Tibial nerve (tissue), 4 donors: ENCODE measurements around the gene KCTD11. TPM values are rescaled to one million over a fixed set of nuclear protein-coding genes. Genes with fewer than 3 reads are reported as not detected.

ENCODE experiments used
- DNase-seq, 2 donors: peaks; one replicate each; pipeline ENCODE4 v3.0.0-alpha.2; 2019; ENCODE audit warnings: low spot score in 2 of 2
- H3K27ac ChIP-seq, 4 donors: fragments of 200-600 bp; sonication (generic) in 3 of 4; one replicate each; pipeline ENCODE4 v1.5.1; 2017 to 2019; ENCODE audit warnings: mild to moderate bottlenecking in 1 of 4
- H3K27me3 ChIP-seq, 2 donors: fragments of 200-600 bp; sonication (generic) in 1 of 2; one replicate each; pipeline versions ENCODE4 v1.5.1 to v1.6.0; 2017 to 2019
- H3K36me3 ChIP-seq, 3 donors: fragments of 200-600 bp; sonication (generic); one replicate each; pipeline ENCODE4 v1.5.1; 2018 to 2019
- H3K4me1 ChIP-seq, 4 donors: fragments of 200-600 bp; sonication (generic) in 3 of 4; one replicate each; pipeline ENCODE4 v1.5.1; 2017 to 2019
- H3K4me3 ChIP-seq, 4 donors: fragments of 200-600 bp; sonication (generic) in 3 of 4; one replicate each; pipeline ENCODE4 v1.5.1; 2017 to 2019; ENCODE audit warnings: mild to moderate bottlenecking in 1 of 4, moderate library complexity in 1 of 4
- H3K9me3 ChIP-seq, 4 donors: fragments of 200-600 bp; sonication (generic) in 3 of 4; one replicate each; pipeline ENCODE4 v1.5.1; 2017 to 2019
- EP300 ChIP-seq, 2 donors: sonication (generic); formaldehyde crosslinking; IDR thresholded peaks; one replicate each; pipeline ENCODE4 v1.6.1; 2017; ENCODE audit warnings: antibody characterized with exemption in 2 of 2, mild to moderate bottlenecking in 1 of 2
- POLR2A ChIP-seq, 2 donors: fragments of 450-650 bp; IDR thresholded peaks; one replicate each; pipeline ENCODE4 v1.6.1; 2017; ENCODE audit warnings: antibody characterized with exemption in 2 of 2, mild to moderate bottlenecking in 2 of 2, moderate library complexity in 2 of 2
- WGBS, 2 donors: methylation state at CpG; one replicate each; pipeline ENCODE4 v1.1.5; 2018; 5-methylcytosine and 5-hydroxymethylcytosine counted together
- total RNA-seq, 4 donors: library from RNA; depleted of rRNA; stranded (reverse); fragments of >200 nt; gene quantifications; one replicate each; pipeline ENCODE4 v1.1.0, GENCODE V29; 2016
- TF ChIP-seq, protein P1 (sequence below), 5 experiments: fragments of 200-600 bp in 3 of 5; fragments of 450-650 bp in 2 of 5; sonication (generic) in 3 of 5; IDR thresholded peaks; one replicate each; pipeline ENCODE4 v1.5.1; 2016 to 2019; ENCODE audit warnings: antibody characterized with exemption in 5 of 5, mild to moderate bottlenecking in 3 of 5, moderate library complexity in 2 of 5

Gene KCTD11
- total RNA-seq, 4 donors from 2014 or later, result 25.3 to 35.4 (median 28.7) TPM

DNA sequence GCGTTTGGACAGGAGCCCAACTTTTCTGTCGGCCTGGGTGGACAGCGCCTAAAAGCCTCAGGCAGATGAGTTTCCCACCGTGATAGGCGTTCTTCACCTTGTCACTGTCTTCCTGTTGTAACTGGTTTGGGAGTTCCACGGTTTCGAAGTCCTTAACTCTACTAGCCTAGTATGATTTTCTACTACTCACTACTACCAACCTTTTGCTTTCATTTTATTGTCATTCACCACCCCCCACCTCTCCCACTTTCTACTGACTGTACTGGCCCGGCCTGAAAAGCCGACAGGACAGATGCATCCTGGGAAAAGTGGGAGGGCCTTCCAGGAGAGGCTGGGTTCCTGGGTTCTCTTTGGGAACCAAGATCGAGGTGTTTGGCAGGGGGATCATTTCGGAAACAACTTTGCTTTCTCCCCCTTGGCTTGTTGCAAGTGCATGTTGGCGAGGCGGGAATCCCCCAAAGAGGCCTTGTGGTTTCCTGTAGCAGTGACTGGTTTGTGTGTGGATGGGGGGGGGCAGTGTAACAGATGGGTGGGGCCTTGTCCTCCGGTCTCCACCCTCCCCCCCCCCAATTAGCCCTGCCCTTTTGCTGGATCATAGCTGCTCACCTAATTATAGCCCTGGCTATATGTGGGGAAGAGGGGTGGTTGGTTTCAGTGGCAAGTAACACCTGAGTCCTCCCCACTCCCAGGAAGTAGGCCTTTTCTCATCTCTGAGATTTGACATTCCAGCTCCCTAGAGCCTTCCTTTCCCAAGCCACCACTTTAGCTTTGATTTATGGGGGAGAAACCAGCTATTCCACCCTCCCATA lies 43.1 kb upstream of the KCTD11 start:
- WGBS, 2 donors, result 0 to 5% methylated on average over 14 of the region's 14 CpGs
- Histone ChIP-seq H3K4me1 (peaks cover 0 to 56% (median 29%) of the 10 kb centered on the region in 4 donors), H3K27ac (peak overlapping the region; percentile 93 to 99 (median 98)), H3K4me3 (peak overlapping the region; percentile 87 to 96 (median 92)), H3K27me3 (no peaks in the 10 kb centered on the region), H3K9me3 (no peaks in the 10 kb centered on the region), H3K36me3 (peaks cover 7 to 44% (median 28%) of the 10 kb centered on the region in 3 donors)
- peak; percentile 46 to 70 for DNase-seq
- TF ChIP-seq, protein P1, sequence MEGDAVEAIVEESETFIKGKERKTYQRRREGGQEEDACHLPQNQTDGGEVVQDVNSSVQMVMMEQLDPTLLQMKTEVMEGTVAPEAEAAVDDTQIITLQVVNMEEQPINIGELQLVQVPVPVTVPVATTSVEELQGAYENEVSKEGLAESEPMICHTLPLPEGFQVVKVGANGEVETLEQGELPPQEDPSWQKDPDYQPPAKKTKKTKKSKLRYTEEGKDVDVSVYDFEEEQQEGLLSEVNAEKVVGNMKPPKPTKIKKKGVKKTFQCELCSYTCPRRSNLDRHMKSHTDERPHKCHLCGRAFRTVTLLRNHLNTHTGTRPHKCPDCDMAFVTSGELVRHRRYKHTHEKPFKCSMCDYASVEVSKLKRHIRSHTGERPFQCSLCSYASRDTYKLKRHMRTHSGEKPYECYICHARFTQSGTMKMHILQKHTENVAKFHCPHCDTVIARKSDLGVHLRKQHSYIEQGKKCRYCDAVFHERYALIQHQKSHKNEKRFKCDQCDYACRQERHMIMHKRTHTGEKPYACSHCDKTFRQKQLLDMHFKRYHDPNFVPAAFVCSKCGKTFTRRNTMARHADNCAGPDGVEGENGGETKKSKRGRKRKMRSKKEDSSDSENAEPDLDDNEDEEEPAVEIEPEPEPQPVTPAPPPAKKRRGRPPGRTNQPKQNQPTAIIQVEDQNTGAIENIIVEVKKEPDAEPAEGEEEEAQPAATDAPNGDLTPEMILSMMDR (IDR thresholded peaks at IDR 0.05), result no peak
- peak in 1 of 2 donors; percentile 56 for TF ChIP-seq EP300 (IDR thresholded peaks at IDR 0.05)
- peak in 1 of 2 donors; percentile 23 for TF ChIP-seq POLR2A (IDR thresholded peaks at IDR 0.05)

- no peak for DNase-seq
- peak overlapping the region in 2 of 4 donors; percentile 99 for H3K27ac ChIP-seq
- peaks cover 7 to 48% (median 28%) of the 10 kb centered on the region in 3 donors for H3K36me3 ChIP-seq
- H3K9me3 ChIP-seq, result no peaks in the 10 kb centered on the region
- TF ChIP-seq, protein P1 (IDR thresholded peaks at IDR 0.05), result no peak
- TF ChIP-seq POLR2A (IDR thresholded peaks at IDR 0.05), result no peak
- no peak for TF ChIP-seq EP300 (IDR thresholded peaks at IDR 0.05)
- H3K4me1 ChIP-seq, result peaks cover 0 to 64% (median 37%) of the 10 kb centered on the region in 4 donors
- H3K4me3 ChIP-seq, result no peak overlapping the region
- WGBS, 2 donors, result 88 to 95% methylated on average over 12 of the region's 12 CpGs
- H3K27me3 ChIP-seq, result no peaks in the 10 kb centered on the region
Measured at GRCh38 chr17:7309628-7310027, 42.3 kb upstream of the KCTD11 start.

GRCh38 chr17:7311110-7311705 lies 40.8 kb upstream of the KCTD11 start:
- Histone ChIP-seq H3K27ac (no peak overlapping the region), H3K4me1 (peaks cover 0 to 70% (median 40%) of the 10 kb centered on the region in 4 donors), H3K9me3 (no peaks in the 10 kb centered on the region), H3K4me3 (no peak overlapping the region), H3K36me3 (peaks cover 7 to 52% (median 28%) of the 10 kb centered on the region in 3 donors), H3K27me3 (no peaks in the 10 kb centered on the region)
- 76 to 77% methylated on average over 7 of the region's 7 CpGs for WGBS, 2 donors
- DNase-seq, result no peak
- TF ChIP-seq, protein P1 (IDR thresholded peaks at IDR 0.05), result no peak
- TF ChIP-seq POLR2A (IDR thresholded peaks at IDR 0.05) (no peak), EP300 (IDR thresholded peaks at IDR 0.05) (no peak)

DNA sequence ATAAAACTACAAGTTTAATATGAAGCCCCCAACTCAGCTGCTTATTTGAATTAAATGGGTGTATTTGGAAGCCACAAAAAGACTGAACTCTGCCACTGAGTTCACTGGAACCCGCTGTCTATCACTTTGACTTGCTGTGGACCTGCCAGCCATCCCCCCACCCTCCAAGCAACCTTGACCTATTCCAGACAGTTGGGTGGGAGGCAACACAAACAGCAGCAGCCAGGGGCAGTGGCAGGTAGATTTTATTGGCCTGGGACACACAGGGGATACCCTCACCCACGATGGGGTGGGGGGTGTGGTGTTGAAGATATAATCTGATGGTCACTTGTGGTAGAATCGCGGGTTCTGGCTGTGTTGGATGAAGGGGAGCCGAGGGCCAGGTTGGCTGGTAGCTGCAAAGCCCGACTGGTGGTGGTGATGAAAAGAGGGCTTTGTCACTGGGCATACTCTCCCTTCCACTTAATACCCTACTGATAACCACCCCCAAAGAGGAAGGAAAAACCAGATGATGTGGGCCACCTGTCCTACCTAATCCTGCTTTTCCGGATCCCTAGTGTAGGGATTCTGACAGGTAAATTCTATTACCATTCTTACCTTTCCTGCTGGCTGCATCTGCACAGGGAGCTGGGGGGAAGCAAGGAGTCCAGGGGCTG lies 39.4 kb upstream of the KCTD11 start:
- H3K36me3 ChIP-seq, result peaks cover 7 to 65% (median 28%) of the 10 kb centered on the region in 3 donors
- no peak for TF ChIP-seq EP300 (IDR thresholded peaks at IDR 0.05)
- TF ChIP-seq, protein P1 (IDR thresholded peaks at IDR 0.05), result no peak
- no peak for TF ChIP-seq POLR2A (IDR thresholded peaks at IDR 0.05)
- H3K9me3 ChIP-seq, result no peaks in the 10 kb centered on the region
- DNase-seq, result no peak
- 75% methylated on average over 7 of the region's 7 CpGs for WGBS, 2 donors
- peaks cover 0 to 70% (median 39%) of the 10 kb centered on the region in 4 donors for H3K4me1 ChIP-seq
- no peak overlapping the region for H3K4me3 ChIP-seq
- no peak overlapping the region for H3K27ac ChIP-seq
- no peaks in the 10 kb centered on the region for H3K27me3 ChIP-seq
